Measurements from ENCODE around the gene CD52. TPM values are rescaled to one million over a fixed set of nuclear protein-coding genes. Genes with fewer than 3 reads are reported as not detected.
A peak's percentile ranks its signal among the peaks of the same experiment; 100 is the strongest.

CD52 gene
- total and polyA plus RNA-seq, 2 experiments from 2014 or later, result 7.3 TPM; not detected in 1

- Histone ChIP-seq H3K27me3 (ENCODE audit: insufficient read depth) (no peaks in the 10 kb centered on the region), H3K36me3 (ENCODE audit: insufficient read depth) (no peaks in the 10 kb centered on the region), H3F3A (replicated peaks; ENCODE audit: low read depth) (no peaks in the 10 kb centered on the region; the same call in 1 of the 2 replicates), H3K4me2 (peak overlapping the region; percentile 62), H3K4me1 (ENCODE audit: insufficient read depth) (peaks cover 16% of the 10 kb centered on the region), H3K9me2 (ENCODE audit: insufficient read depth) (no peaks in the 10 kb centered on the region), H4K20me1 (replicated peaks; ENCODE audit: insufficient read depth) (no peaks in the 10 kb centered on the region), H3K4me3 (no peak overlapping the region), H3K27ac (ENCODE audit: low read depth) (peak overlapping the region; percentile 82), H2AFZ (no peak overlapping the region), H3K79me2 (replicated peaks; ENCODE audit: insufficient read depth) (no peaks in the 10 kb centered on the region)
- 0 out of 3 replicates have a peak overlapping the region, but pooled peaks have one; percentile 6 for H3K4me3 Mint-ChIP-seq
- H3K9me3 Mint-ChIP-seq, result no peaks in the 10 kb centered on the region
- DNase-seq (ENCODE audit: low spot score) (peak; percentile 38), ATAC-seq (peak; percentile 39)
- H3K36me3 Mint-ChIP-seq (ENCODE audit: low read depth), result no peaks in the 10 kb centered on the region
- peak overlapping the region; percentile 78 for H3K27ac Mint-ChIP-seq
- peaks cover 21% of the 10 kb centered on the region for H3K27me3 Mint-ChIP-seq (ENCODE audit: insufficient read depth, low read depth, poor library complexity)
- peaks cover 38% of the 10 kb centered on the region for H3K4me1 Mint-ChIP-seq
- TF ChIP-seq ZNF114 (CRISPR knock-in tag; IDR thresholded peaks at IDR 0.05) (no peak), CTCF (conservative IDR thresholded peaks at IDR 0.05; ENCODE audit: low read depth in 2 of 2) (no peak), EZH2phosphoT487 (IDR thresholded peaks at IDR 0.05; ENCODE audit: unreplicated experiment) (no peak), CREB1 (CRISPR knock-in tag; IDR thresholded peaks at IDR 0.05; ENCODE audit: low read depth) (no peak), JUNB (IDR thresholded peaks at IDR 0.05; ENCODE audit: unreplicated experiment) (no peak), NANOG (IDR thresholded peaks at IDR 0.05; ENCODE audit: borderline replicate concordance) (no peak), EZH2 (IDR thresholded peaks at IDR 0.05; ENCODE audit: low read depth, unreplicated experiment) (no peak), STAT1 (IDR thresholded peaks at IDR 0.05; ENCODE audit: unreplicated experiment) (no peak), ZNF331 (CRISPR knock-in tag; IDR thresholded peaks at IDR 0.05; ENCODE audit: low read depth) (no peak), POLR2AphosphoS5 (IDR thresholded peaks at IDR 0.05; ENCODE audit: low read depth) (no peak), ZNF462 (CRISPR knock-in tag; IDR thresholded peaks at IDR 0.05) (no peak)
- TF ChIP-seq, protein P1, sequence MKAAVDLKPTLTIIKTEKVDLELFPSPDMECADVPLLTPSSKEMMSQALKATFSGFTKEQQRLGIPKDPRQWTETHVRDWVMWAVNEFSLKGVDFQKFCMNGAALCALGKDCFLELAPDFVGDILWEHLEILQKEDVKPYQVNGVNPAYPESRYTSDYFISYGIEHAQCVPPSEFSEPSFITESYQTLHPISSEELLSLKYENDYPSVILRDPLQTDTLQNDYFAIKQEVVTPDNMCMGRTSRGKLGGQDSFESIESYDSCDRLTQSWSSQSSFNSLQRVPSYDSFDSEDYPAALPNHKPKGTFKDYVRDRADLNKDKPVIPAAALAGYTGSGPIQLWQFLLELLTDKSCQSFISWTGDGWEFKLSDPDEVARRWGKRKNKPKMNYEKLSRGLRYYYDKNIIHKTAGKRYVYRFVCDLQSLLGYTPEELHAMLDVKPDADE (IDR thresholded peaks at IDR 0.05), result no peak
- TF ChIP-seq, protein P2, sequence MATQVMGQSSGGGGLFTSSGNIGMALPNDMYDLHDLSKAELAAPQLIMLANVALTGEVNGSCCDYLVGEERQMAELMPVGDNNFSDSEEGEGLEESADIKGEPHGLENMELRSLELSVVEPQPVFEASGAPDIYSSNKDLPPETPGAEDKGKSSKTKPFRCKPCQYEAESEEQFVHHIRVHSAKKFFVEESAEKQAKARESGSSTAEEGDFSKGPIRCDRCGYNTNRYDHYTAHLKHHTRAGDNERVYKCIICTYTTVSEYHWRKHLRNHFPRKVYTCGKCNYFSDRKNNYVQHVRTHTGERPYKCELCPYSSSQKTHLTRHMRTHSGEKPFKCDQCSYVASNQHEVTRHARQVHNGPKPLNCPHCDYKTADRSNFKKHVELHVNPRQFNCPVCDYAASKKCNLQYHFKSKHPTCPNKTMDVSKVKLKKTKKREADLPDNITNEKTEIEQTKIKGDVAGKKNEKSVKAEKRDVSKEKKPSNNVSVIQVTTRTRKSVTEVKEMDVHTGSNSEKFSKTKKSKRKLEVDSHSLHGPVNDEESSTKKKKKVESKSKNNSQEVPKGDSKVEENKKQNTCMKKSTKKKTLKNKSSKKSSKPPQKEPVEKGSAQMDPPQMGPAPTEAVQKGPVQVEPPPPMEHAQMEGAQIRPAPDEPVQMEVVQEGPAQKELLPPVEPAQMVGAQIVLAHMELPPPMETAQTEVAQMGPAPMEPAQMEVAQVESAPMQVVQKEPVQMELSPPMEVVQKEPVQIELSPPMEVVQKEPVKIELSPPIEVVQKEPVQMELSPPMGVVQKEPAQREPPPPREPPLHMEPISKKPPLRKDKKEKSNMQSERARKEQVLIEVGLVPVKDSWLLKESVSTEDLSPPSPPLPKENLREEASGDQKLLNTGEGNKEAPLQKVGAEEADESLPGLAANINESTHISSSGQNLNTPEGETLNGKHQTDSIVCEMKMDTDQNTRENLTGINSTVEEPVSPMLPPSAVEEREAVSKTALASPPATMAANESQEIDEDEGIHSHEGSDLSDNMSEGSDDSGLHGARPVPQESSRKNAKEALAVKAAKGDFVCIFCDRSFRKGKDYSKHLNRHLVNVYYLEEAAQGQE (IDR thresholded peaks at IDR 0.05; ENCODE audit: unreplicated experiment), result no peak
Measured at GRCh38 chr1:26350701-26351589, 33.2 kb downstream of the CD52 start.
